Measurements from ENCODE around the gene SIN3A.

The SIN3A gene

GRCh38 chr15:75380773-75381172 is 70.7 kb downstream of the SIN3A start:
- no peak for DNase-seq (ENCODE audit: low read depth in 2 of 2)

GRCh38 chr15:75371901-75372688 is 79.4 kb downstream of the SIN3A start:
- no peak for DNase-seq (ENCODE audit: low read depth in 2 of 2)

GRCh38 chr15:75371486-75371885 is 80.0 kb downstream of the SIN3A start:
- DNase-seq (ENCODE audit: low read depth in 2 of 2): no peak

- no peak for DNase-seq (ENCODE audit: low read depth in 2 of 2)
Measured at GRCh38 chr15:75369897-75370581, 81.5 kb downstream of the SIN3A start.

- no peak for DNase-seq (ENCODE audit: low read depth in 2 of 2)
Measured at GRCh38 chr15:75368689-75369239, 82.7 kb downstream of the SIN3A start.

GRCh38 chr15:75367913-75368688 is 83.4 kb downstream of the SIN3A start, which contains the start of gene MAN2C1:
TSS of gene MAN2C1 (minus strand) at chr15:75368607. CDS start at chr15:75368583, 24 bp downstream.
- peak; percentile 86 to 95 for DNase-seq (ENCODE audit: low read depth in 2 of 2)

- DNase-seq (ENCODE audit: low read depth in 2 of 2): no peak
Measured at GRCh38 chr15:75367406-75367912, 84.0 kb downstream of the SIN3A start.

GRCh38 chr15:75367006-75367405 is 84.5 kb downstream of the SIN3A start:
- DNase-seq (ENCODE audit: low read depth in 2 of 2): no peak

GRCh38 chr15:75366163-75366562 is 85.3 kb downstream of the SIN3A start:
- DNase-seq (ENCODE audit: low read depth in 2 of 2): no peak

- DNase-seq (ENCODE audit: low read depth in 2 of 2): no peak
Measured at GRCh38 chr15:75364881-75365280, 86.6 kb downstream of the SIN3A start.

GRCh38 chr15:75363786-75364185 is 87.7 kb downstream of the SIN3A start:
- no peak for DNase-seq (ENCODE audit: low read depth in 2 of 2)

- no peak for DNase-seq (ENCODE audit: low read depth in 2 of 2)
Measured at GRCh38 chr15:75362642-75363249, 88.7 kb downstream of the SIN3A start.

GRCh38 chr15:75361989-75362641 is 89.4 kb downstream of the SIN3A start:
- no peak for DNase-seq (ENCODE audit: low read depth in 2 of 2)

GRCh38 chr15:75361361-75361988 is 90.0 kb downstream of the SIN3A start:
- no peak for DNase-seq (ENCODE audit: low read depth in 2 of 2)

- DNase-seq (ENCODE audit: low read depth in 2 of 2): no peak
Measured at GRCh38 chr15:75360856-75361255, 90.6 kb downstream of the SIN3A start.

GRCh38 chr15:75360391-75360790 is 91.1 kb downstream of the SIN3A start:
- DNase-seq (ENCODE audit: low read depth in 2 of 2): no peak

- no peak for DNase-seq (ENCODE audit: low read depth in 2 of 2)
Measured at GRCh38 chr15:75359537-75360250, 91.8 kb downstream of the SIN3A start.

GRCh38 chr15:75358771-75359536 is 92.5 kb downstream of the SIN3A start:
- DNase-seq (ENCODE audit: low read depth in 2 of 2): no peak

All from stimulated activated CD4-positive, alpha-beta T cell treated with anti-CD3 and anti-CD28 coated beads, Interleukin-12 subunit alpha, Interleukin-12 subunit beta, amount 100 ng/mL, for 24 hours (primary cell).